ENCODE measurements around the gene BRD4. TPM values are rescaled to one million over a fixed set of nuclear protein-coding genes. Genes with fewer than 3 reads are reported as not detected.

The BRD4 gene
- total and polyA plus RNA-seq, 2 donors (not counting 3 experiments of a cell fraction or from before 2014, with no cell fraction given) = 14.9 to 125 TPM

DNA sequence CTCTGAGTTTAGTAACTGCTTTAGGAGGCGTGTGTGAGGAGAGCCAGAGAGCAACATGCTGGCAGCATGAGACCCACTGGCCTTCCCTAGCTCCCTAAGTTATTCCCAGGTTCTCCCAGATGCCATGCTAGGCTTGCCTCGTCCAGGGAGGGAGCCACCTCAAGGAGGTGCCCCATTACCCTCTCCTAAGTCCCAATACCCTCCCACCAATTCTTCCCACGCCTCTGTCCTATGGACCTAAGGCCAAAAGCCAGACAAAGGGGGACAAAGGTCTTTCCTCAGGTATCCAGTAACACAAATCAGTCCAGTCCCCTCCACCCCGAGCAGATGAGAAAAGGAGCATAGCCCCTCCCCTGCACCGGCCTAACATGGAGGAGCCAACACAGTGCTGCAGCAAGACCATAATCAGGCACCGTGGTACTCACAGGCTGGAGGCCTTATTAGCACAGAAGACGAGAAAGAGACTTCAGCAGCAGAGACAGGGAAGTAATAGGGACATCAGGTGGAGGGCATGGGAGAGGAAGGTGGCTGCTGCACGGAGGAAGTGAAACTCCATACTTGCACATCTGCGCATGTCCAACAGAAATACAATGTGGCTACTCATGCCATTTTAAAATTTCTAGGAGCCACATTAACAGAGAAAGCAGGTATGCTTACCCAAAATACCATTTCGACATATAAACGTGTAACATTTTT lies 46.3 kb downstream of the BRD4 start:
- ChIA-PET CTCF (no interaction called here), POLR2A (no interaction called here)
- Histone ChIP-seq H4K20me1 (replicated peaks; ENCODE audit: control insufficient read depth, extremely low read depth, insufficient read depth, low read length) (peaks cover 20% of the 10 kb centered on the region), H3K4me2 (ENCODE audit: insufficient read depth, low read length) (no peak overlapping the region), H3K27ac (ENCODE audit: insufficient read depth, low read depth, low read length) (no peak overlapping the region), H3K4me1 (ENCODE audit: control insufficient read depth, extremely low read depth, insufficient read depth, low read length) (peaks cover 24% of the 10 kb centered on the region), H3K27me3 (ENCODE audit: control insufficient read depth in 2 of 2, insufficient read depth in 2 of 2, low read length in 2 of 2) (no peaks in the 10 kb centered on the region), H3K9me3 (replicated peaks; ENCODE audit: control insufficient read depth, insufficient read depth, low read length) (no peaks in the 10 kb centered on the region), H3K4me3 (replicated peaks in 1 of 3; ENCODE audit: insufficient read depth in 1 of 3, low read depth in 1 of 3, low read length in 3 of 3) (no peak overlapping the region), H3K36me3 (ENCODE audit: control insufficient read depth in 2 of 2, extremely low read depth in 1 of 2, insufficient read depth in 2 of 2, low read length in 2 of 2) (no peaks in the 10 kb centered on the region), H3K9ac (replicated peaks; ENCODE audit: extremely low read depth, insufficient read depth, low read length) (no peak overlapping the region), H3K9me1 (replicated peaks; ENCODE audit: control insufficient read depth, extremely low read depth, insufficient read depth, low read length) (no peaks in the 10 kb centered on the region), H2AFZ (ENCODE audit: low read depth, low read length) (no peak overlapping the region), H3K79me2 (ENCODE audit: control insufficient read depth, insufficient read depth, low read length) (peaks cover 99% of the 10 kb centered on the region)
- dilution Hi-C loops (cut with MboI; ENCODE audit: extremely low pct_ligation_motif_present, low sequenced_read_pairs) (no loop called here), intact Hi-C loops (cut with micrococcal nuclease) (no loop called here)
- BruUV-seq (replicated peaks) = no TSS peak
- FAIRE-seq = no peak
- DNase-seq (ENCODE audit: low read depth, low spot score) = no peak
- no peak for TF ChIP-seq POLR2AphosphoS5 (IDR thresholded peaks at IDR 0.05; ENCODE audit: insufficient read depth, low read depth, low read length)
- TF ChIP-seq, protein P1, sequence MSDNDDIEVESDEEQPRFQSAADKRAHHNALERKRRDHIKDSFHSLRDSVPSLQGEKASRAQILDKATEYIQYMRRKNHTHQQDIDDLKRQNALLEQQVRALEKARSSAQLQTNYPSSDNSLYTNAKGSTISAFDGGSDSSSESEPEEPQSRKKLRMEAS (IDR thresholded peaks at IDR 0.05; ENCODE audit: insufficient read depth, insufficient read length) = no peak
- TF ChIP-seq GATA2 (IDR thresholded peaks at IDR 0.05; ENCODE audit: insufficient read depth, insufficient read length, low read depth, low read length) = no peak
- TF ChIP-seq FOS (IDR thresholded peaks at IDR 0.05; ENCODE audit: borderline replicate concordance, insufficient read depth, low read length) = no peak

DNA sequence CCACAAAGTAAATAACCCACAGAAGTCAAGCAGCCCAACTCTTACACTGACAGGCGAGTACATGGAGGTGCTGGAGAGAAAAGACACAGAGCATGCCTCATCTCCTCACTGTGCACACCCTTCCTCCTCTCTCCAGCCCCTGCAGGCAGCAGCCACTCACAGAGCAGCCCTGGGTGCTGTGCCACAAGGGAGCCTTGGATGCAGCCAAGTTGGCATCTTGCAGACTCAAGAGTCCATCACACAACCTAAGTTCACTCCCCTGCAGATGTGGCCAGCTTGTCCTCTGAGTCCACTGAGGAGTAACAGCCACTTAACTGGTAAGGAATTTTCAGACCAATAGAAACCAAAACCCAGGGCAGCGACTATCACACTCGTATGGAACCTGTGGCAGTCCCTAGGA lies 47.4 kb downstream of the BRD4 start:
- TF ChIP-seq POLR2AphosphoS5 (IDR thresholded peaks at IDR 0.05; ENCODE audit: insufficient read depth, low read depth, low read length) = no peak
- TF ChIP-seq MYC (IDR thresholded peaks at IDR 0.05; ENCODE audit: low read depth, low read length) = no peak
- no peak for TF ChIP-seq EZH2 (IDR thresholded peaks at IDR 0.05; ENCODE audit: borderline replicate concordance, low read depth, low read length, severe bottlenecking)
- TF ChIP-seq GATA2 (IDR thresholded peaks at IDR 0.05; ENCODE audit: insufficient read depth, insufficient read length, low read depth, low read length) = no peak
- TF ChIP-seq FOS (IDR thresholded peaks at IDR 0.05; ENCODE audit: borderline replicate concordance, insufficient read depth, low read length) = no peak
- TF ChIP-seq, protein P1 (IDR thresholded peaks at IDR 0.05; ENCODE audit: insufficient read depth, insufficient read length) = no peak
- no peak for DNase-seq (ENCODE audit: low read depth, low spot score)
- H3K4me2 ChIP-seq (ENCODE audit: insufficient read depth, low read length) = no peak overlapping the region
- no peak overlapping the region for H2AFZ ChIP-seq (ENCODE audit: low read depth, low read length)
- FAIRE-seq = no peak
- no peak overlapping the region for H3K4me3 ChIP-seq (replicated peaks in 1 of 3; ENCODE audit: insufficient read depth in 1 of 3, low read depth in 1 of 3, low read length in 3 of 3)
- H3K9me1 ChIP-seq (replicated peaks; ENCODE audit: control insufficient read depth, extremely low read depth, insufficient read depth, low read length) = no peaks in the 10 kb centered on the region
- H3K27me3 ChIP-seq (ENCODE audit: control insufficient read depth in 2 of 2, insufficient read depth in 2 of 2, low read length in 2 of 2) = no peaks in the 10 kb centered on the region
- peaks cover 22% of the 10 kb centered on the region for H4K20me1 ChIP-seq (replicated peaks; ENCODE audit: control insufficient read depth, extremely low read depth, insufficient read depth, low read length)
- no peaks in the 10 kb centered on the region for H3K9me3 ChIP-seq (replicated peaks; ENCODE audit: control insufficient read depth, insufficient read depth, low read length)
- ChIA-PET CTCF (no interaction called here), POLR2A (no interaction called here)
- H3K36me3 ChIP-seq (ENCODE audit: control insufficient read depth in 2 of 2, extremely low read depth in 1 of 2, insufficient read depth in 2 of 2, low read length in 2 of 2) = no peaks in the 10 kb centered on the region
- H3K27ac ChIP-seq (ENCODE audit: insufficient read depth, low read depth, low read length) = no peak overlapping the region
- H3K4me1 ChIP-seq (ENCODE audit: control insufficient read depth, extremely low read depth, insufficient read depth, low read length) = peaks cover 24% of the 10 kb centered on the region
- H3K79me2 ChIP-seq (ENCODE audit: control insufficient read depth, insufficient read depth, low read length) = peaks cover 99% of the 10 kb centered on the region
- intact Hi-C loops (cut with micrococcal nuclease) (no loop called here), dilution Hi-C loops (cut with MboI; ENCODE audit: extremely low pct_ligation_motif_present, low sequenced_read_pairs) (no loop called here)
- BruUV-seq (replicated peaks) = no TSS peak
- H3K9ac ChIP-seq (replicated peaks; ENCODE audit: extremely low read depth, insufficient read depth, low read length) = no peak overlapping the region
